GM10847 (cell line): ENCODE results near the gene NKX1-1.

Experiments
- POLR2A ChIP-seq: IDR thresholded peaks from 2 replicates; pipeline ENCODE4 v1.6.1; 2011; ENCODE audit not compliant: insufficient read length; ENCODE audit errors: extremely low read depth

The NKX1-1 gene

GRCh38 chr4:1373892-1374705, 32.1 kb downstream of the NKX1-1 start:
- TF ChIP-seq POLR2A, result no peak

- no peak for TF ChIP-seq POLR2A
These were observed 34.8 kb downstream of the NKX1-1 start for GRCh38 chr4:1371176-1372165.

- TF ChIP-seq POLR2A, result no peak
These were observed 35.7 kb downstream of the NKX1-1 start for GRCh38 chr4:1370321-1371124.

GRCh38 chr4:1369479-1370079, 36.7 kb downstream of the NKX1-1 start:
- TF ChIP-seq POLR2A, result no peak

GRCh38 chr4:1369091-1369450, 37.2 kb downstream of the NKX1-1 start:
- TF ChIP-seq POLR2A, result no peak

GRCh38 chr4:1368421-1369090, 37.7 kb downstream of the NKX1-1 start:
- TF ChIP-seq POLR2A, result no peak

GRCh38 chr4:1367936-1368289, 38.3 kb downstream of the NKX1-1 start:
- TF ChIP-seq POLR2A, result no peak

- TF ChIP-seq POLR2A, result no peak
These were observed 38.9 kb downstream of the NKX1-1 start for GRCh38 chr4:1367230-1367935.

- no peak for TF ChIP-seq POLR2A
These were observed 39.6 kb downstream of the NKX1-1 start for GRCh38 chr4:1366371-1367229.

GRCh38 chr4:1365271-1366178, 40.7 kb downstream of the NKX1-1 start:
- no peak for TF ChIP-seq POLR2A

- TF ChIP-seq POLR2A, result no peak
These were observed 41.5 kb downstream of the NKX1-1 start for GRCh38 chr4:1364748-1365147.

GRCh38 chr4:1364217-1364616, 42.0 kb downstream of the NKX1-1 start:
- no peak for TF ChIP-seq POLR2A
